HCT116 (cell line): ENCODE data around the gene LSM7. TPM values are rescaled to one million over a fixed set of nuclear protein-coding genes. Genes with fewer than 3 reads are reported as not detected.

Source experiments
- ATAC-seq: fragments of 200-7000 bp; cut with Tn5 transposase; 2 replicates; pipeline ENCODE4 v1.9.1; 2020; ENCODE audit warnings: mild to moderate bottlenecking, moderate library complexity
- BruUV-seq: library from RNA; stranded (reverse); fragments of 400-500 nt; replicated peaks from 2 replicates; lab custom pipeline; 2021; lab: Mats Ljungman, UMichigan
- CTCF ChIA-PET: fragments of 300-600 bp; sonication (Branson Sonifier 250); formaldehyde crosslinking; loops from one replicate; lab custom pipeline; 2021; ENCODE audit warnings: antibody characterized with exemption; lab: Charles Lee
- POLR2A ChIA-PET: fragments of 300-600, 350-600 bp; sonication (Branson Sonifier 250); formaldehyde crosslinking; loops from one replicate; lab custom pipeline; 2021; ENCODE audit warnings: antibody characterized with exemption; lab: Charles Lee
- RAD21 ChIA-PET, 2 experiments: fragments of 300-600 bp; sonication (Branson Sonifier 250); formaldehyde crosslinking; loops; one replicate each; lab custom pipeline; 2023; ENCODE audit warnings: low total read pairs in 2 of 2; ENCODE audit not compliant: uncharacterized antibody in 2 of 2, unreplicated experiment in 2 of 2, low non-redundant PET in 1 of 2; lab: Charles Lee
- DNase-seq: peaks from one replicate; pipeline ENCODE4 v3.0.0-alpha.2; 2010; ENCODE audit warnings: low read depth, low spot score
- H2AFZ ChIP-seq: fragments of 200-600 bp; shearing (Covaris generic), sonication (generic); 2 replicates; pipeline ENCODE4 v1.6.1; 2017; ENCODE audit warnings: low read depth, mixed run types, mixed read lengths, antibody characterized with exemption, low read length; ENCODE audit not compliant: poor library complexity, severe bottlenecking
- H3K27ac ChIP-seq: 2 replicates; pipeline ENCODE4 v1.5.1; 2012; ENCODE audit warnings: low read depth, low read length
- H3K27me3 ChIP-seq: fragments of 200-600 bp; sonication (generic); 2 replicates; pipeline ENCODE4 v1.6.1; 2016; ENCODE audit warnings: mixed run types, low read length, mixed read lengths; ENCODE audit not compliant: insufficient read depth
- H3K36me3 ChIP-seq, 2 experiments: fragments of 200-500 bp in 1 of 2; fragments of 200-600 bp in 1 of 2; sonication (Bioruptor generic) in 1 of 2; sonication (generic) in 1 of 2; 2 replicates each; pipeline versions ENCODE4 v1.5.1 to v1.6.1; 2014 to 2016; ENCODE audit warnings: low read length in 2 of 2, inconsistent platforms in 1 of 2, mixed read lengths in 1 of 2, mixed run types in 1 of 2; ENCODE audit not compliant: insufficient read depth in 2 of 2, control insufficient read depth in 1 of 2
- H3K4me1 ChIP-seq, 2 experiments: fragments of 200-600 bp in 1 of 2; sonication (generic) in 1 of 2; 2 replicates each; pipeline versions ENCODE4 v1.5.1 to v1.6.1; 2012 to 2017; ENCODE audit warnings: low read length in 2 of 2, inconsistent platforms in 1 of 2, mild to moderate bottlenecking in 1 of 2, mixed read lengths in 1 of 2, mixed run types in 1 of 2, moderate library complexity in 1 of 2; ENCODE audit not compliant: insufficient read depth in 2 of 2, control insufficient read depth in 1 of 2
- H3K4me2 ChIP-seq: fragments of 200-600 bp; sonication (generic); 2 replicates; pipeline ENCODE4 v1.6.1; 2017; ENCODE audit warnings: mixed run types, low read length, mixed read lengths
- H3K4me3 ChIP-seq, 2 experiments: fragments of 200-600 bp in 1 of 2; sonication (generic) in 1 of 2; replicated peaks in 1 of 2; 2 replicates each; pipeline ENCODE4 v1.5.1; 2011 to 2016; ENCODE audit warnings: low read length in 2 of 2, control low read depth in 1 of 2, low read depth in 1 of 2, mild to moderate bottlenecking in 1 of 2, mixed read lengths in 1 of 2, mixed run types in 1 of 2
- H3K79me2 ChIP-seq: fragments of 200-600 bp; sonication (generic); 2 replicates; pipeline ENCODE4 v1.6.1; 2017; ENCODE audit warnings: mild to moderate bottlenecking, mixed run types, low read length, moderate library complexity, mixed read lengths; ENCODE audit not compliant: insufficient read depth
- H3K9ac ChIP-seq: fragments of 200-600 bp; sonication (generic); 2 replicates; pipeline ENCODE4 v1.6.1; 2016; ENCODE audit warnings: low read length, mixed read lengths
- H3K9me2 ChIP-seq: fragments of 200-600 bp; sonication (generic), shearing (Covaris generic); 2 replicates; pipeline ENCODE4 v1.6.1; 2017; ENCODE audit warnings: mixed run types, mild to moderate bottlenecking, moderate library complexity; ENCODE audit not compliant: insufficient read depth
- H3K9me3 ChIP-seq, 2 experiments: fragments of 200-500 bp in 1 of 2; fragments of 200-600 bp in 1 of 2; sonication (Bioruptor generic) in 1 of 2; sonication (generic) in 1 of 2; 2 replicates each; pipeline ENCODE4 v1.6.1; 2014 to 2017; ENCODE audit warnings: low read length in 2 of 2, mixed read lengths in 2 of 2, inconsistent platforms in 1 of 2, low read depth in 1 of 2, mild to moderate bottlenecking in 1 of 2, mixed run types in 1 of 2, moderate library complexity in 1 of 2; ENCODE audit not compliant: control insufficient read depth in 1 of 2, insufficient read depth in 1 of 2
- H4K20me1 ChIP-seq: fragments of 200-600 bp; sonication (generic), shearing (Covaris generic); 2 replicates; pipeline ENCODE4 v1.6.1; 2017; ENCODE audit warnings: mixed run types, mild to moderate bottlenecking, moderate library complexity; ENCODE audit not compliant: insufficient read depth
- CTCF ChIP-seq, 3 experiments: fragments of 200-600 bp in 1 of 3; sonication (generic) in 1 of 3; IDR thresholded peaks in 2 of 3; conservative IDR thresholded peaks in 1 of 3; 2 replicates each; pipeline ENCODE4 v1.5.1; 2012 to 2017; ENCODE audit warnings: low read depth in 2 of 3, low read length in 2 of 3, antibody characterized with exemption in 1 of 3, borderline replicate concordance in 1 of 3, control low read depth in 1 of 3, mild to moderate bottlenecking in 1 of 3, mixed read lengths in 1 of 3, mixed run types in 1 of 3, moderate library complexity in 1 of 3; ENCODE audit not compliant: insufficient read depth in 1 of 3
- EGR1 ChIP-seq: IDR thresholded peaks from 2 replicates; pipeline ENCODE4 v1.6.1; 2012; ENCODE audit warnings: low read depth
- ELF1 ChIP-seq: IDR thresholded peaks from 2 replicates; pipeline ENCODE4 v1.6.1; 2012; ENCODE audit warnings: low read depth, borderline replicate concordance
- JUND ChIP-seq: IDR thresholded peaks from 2 replicates; pipeline ENCODE4 v1.6.1; 2012
- MAX ChIP-seq: IDR thresholded peaks from 2 replicates; pipeline ENCODE4 v1.6.1; 2012
- POLR2AphosphoS5 ChIP-seq: IDR thresholded peaks from 2 replicates; pipeline ENCODE4 v1.6.1; 2011; ENCODE audit warnings: mild to moderate bottlenecking, low read depth, low read length, moderate library complexity
- REST ChIP-seq: IDR thresholded peaks from 2 replicates; pipeline ENCODE4 v1.6.1; 2012; ENCODE audit warnings: low read depth
- SIN3A ChIP-seq: IDR thresholded peaks from 2 replicates; pipeline ENCODE4 v1.6.1; 2012; ENCODE audit warnings: low read depth
- SP1 ChIP-seq: IDR thresholded peaks from 2 replicates; pipeline ENCODE4 v1.6.1; 2012; ENCODE audit warnings: low read depth
- ZBTB33 ChIP-seq: IDR thresholded peaks from 2 replicates; pipeline ENCODE4 v1.6.1; 2011; ENCODE audit warnings: mild to moderate bottlenecking, low read length, moderate library complexity; ENCODE audit not compliant: insufficient replicate concordance; ENCODE audit errors: extremely low read depth
- intact Hi-C: fragments of 100-400 bp; cut with micrococcal nuclease; formaldehyde crosslinking; loops from 2 replicates; pipeline ENCODE4 v1.10.0; 2022
- total RNA-seq: library from RNA; stranded (reverse); gene quantifications from one replicate; pipeline ENCODE4 v1.2.1, GENCODE V29; 2021; ENCODE audit not compliant: unreplicated experiment

Gene LSM7
- total RNA-seq, 1 experiment from 2014 or later: 190 TPM

- ChIA-PET RAD21 (no interaction called here), CTCF (no interaction called here), POLR2A (no interaction called here)
- Histone ChIP-seq H3K9ac (no peak overlapping the region), H3K4me2 (no peak overlapping the region), H3K4me3 (no peak overlapping the region), H3K36me3 (no peaks in the 10 kb centered on the region), H3K79me2 (no peaks in the 10 kb centered on the region), H3K4me1 (no peaks in the 10 kb centered on the region), H4K20me1 (no peaks in the 10 kb centered on the region), H2AFZ (no peak overlapping the region), H3K9me3 (no peaks in the 10 kb centered on the region; a peak in 1 of 4 replicates), H3K27ac (no peak overlapping the region), H3K9me2 (no peaks in the 10 kb centered on the region), H3K27me3 (no peaks in the 10 kb centered on the region)
- intact Hi-C loops: no loop called here
- ATAC-seq: no peak
- DNase-seq: no peak
- no TSS peak for BruUV-seq
- TF ChIP-seq JUND: no peak
- no peak for TF ChIP-seq POLR2AphosphoS5
- no peak for TF ChIP-seq SP1
- TF ChIP-seq MAX: no peak
- TF ChIP-seq SIN3A: no peak
- TF ChIP-seq ELF1: no peak
- TF ChIP-seq EGR1: no peak
- TF ChIP-seq CTCF (IDR thresholded peaks at IDR 0.05 in 2 of 3, conservative IDR thresholded peaks at IDR 0.05 in 1 of 3; ENCODE audit: borderline replicate concordance in 1 of 3, insufficient read depth in 1 of 3, low read depth in 2 of 3, low read length in 2 of 3): no peak
- no peak for TF ChIP-seq REST
- no peak for TF ChIP-seq ZBTB33
Observed at GRCh38 chr19:2317300-2317699, 11.1 kb downstream of the LSM7 start.
